ENCODE measurements around the gene LMTK2.
"Not testable (repeated sequence)": the region's sequence is repeated elsewhere in the genome, so short reads cannot be mapped to it uniquely, and the experiment has no call there.

Gene LMTK2

DNA sequence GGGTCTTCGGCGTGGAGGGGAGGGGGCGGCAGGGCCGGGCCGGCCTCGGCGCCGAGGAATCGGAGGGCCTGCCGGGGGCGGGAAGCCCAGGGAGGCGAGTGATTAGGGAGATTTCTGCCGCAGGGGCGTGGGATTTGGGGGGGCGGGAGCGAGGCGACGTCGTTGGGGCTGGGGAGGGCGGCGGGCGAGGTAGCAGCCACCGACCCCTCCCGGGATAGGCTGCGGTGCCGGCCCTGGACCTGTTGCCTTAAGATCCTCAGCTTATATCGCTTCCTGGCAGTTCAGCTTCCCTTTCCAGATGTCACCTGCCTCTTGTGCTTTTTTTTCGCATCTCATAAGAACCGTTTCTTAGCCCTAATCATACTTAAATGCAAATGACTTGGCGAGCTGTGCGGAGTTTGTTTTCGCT lies 655 bp downstream of the LMTK2 start:
- peak; percentile 3 for DNase-seq

DNA sequence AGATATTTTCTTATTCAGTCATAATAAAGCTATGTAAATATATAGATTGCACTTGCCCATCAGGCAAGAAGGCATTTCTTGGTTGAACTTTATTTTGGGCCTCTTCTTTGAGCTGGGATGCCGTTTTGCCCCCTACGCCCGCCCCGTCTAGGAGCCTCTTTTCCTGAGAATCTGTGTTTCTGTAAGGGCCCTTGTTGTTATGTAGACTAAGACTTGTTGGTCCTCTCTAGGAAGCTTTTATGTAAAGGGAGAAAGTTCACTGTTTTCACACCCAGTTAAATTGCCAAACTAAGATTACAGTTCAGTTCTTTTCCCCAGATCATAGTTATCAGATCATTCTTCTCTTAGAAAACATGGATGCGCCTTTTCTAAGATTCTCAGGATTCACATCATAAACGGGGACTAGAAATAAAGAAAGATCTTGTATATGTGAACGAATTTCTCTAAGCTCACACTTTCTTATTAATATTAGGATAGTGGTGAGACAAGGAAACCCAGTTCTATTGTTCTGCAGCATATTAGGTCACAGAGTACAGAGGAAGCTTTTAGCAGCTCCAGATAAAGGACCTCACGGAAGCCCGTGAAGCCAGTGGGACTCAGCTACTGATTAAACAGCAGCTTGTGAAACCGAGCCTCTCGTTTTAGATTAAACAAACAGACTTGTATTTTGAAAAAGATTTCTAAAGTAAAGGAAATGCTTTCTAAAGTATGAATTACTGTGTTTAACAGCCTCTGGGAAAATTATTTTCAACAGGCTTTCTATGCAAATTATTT lies 3.8 kb downstream of the LMTK2 start:
- DNase-seq: no peak

DNA sequence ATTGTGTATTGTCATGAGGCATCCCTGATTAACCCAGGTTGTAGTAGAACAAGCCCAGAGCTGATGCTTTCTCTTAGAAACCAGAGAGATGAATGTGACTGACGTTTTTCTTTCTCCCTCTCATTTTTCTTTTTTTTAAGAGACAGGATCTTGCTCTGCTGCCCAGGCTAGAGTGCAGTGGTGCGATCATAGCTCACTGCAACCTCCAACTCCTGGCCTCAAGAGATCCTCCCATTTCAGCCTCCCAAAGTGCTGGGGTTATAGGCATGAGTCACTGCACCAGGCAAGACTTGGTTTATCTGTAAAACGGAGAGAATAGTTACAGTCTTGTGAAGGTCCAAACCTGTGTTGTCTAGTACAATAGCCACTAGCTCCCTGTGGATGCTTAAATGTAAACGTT lies 5.4 kb downstream of the LMTK2 start:
- DNase-seq: no peak

DNA sequence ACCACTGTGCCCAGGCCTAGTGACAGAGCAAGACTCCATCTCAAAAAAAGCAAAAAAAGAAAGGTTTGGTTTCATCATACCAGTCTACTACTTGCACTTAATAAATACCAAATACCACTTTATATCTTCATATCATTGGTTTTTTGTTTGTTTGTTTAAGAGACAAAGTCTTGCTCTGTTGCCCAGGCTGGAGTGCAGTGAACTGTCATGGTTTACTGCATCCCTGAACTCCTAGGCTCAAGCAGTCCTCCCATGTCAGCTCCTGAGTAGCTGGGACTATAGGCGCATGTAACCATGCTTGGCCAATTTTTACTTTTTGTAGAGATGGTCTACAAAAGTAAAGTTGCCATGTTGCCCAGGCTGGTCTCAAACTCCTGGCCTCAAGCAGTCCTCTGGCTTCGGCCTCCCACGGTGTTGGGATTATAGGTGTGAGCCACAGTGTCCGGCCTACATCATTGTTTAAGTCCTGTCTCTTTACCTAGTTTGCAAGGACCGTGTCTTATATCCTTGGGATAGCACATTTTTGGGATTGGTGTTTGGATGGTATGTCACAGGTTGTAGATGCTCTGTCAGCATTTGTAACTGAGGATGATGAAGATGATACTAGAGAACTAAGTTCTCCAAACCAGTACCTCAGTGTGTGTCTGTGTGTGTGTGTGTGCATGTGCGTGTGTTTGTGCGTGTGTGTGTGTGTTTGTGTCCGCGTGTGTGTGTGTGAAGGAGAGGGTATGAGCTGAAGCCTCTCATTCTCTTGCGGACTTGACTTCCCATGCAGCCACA lies 9.3 kb downstream of the LMTK2 start:
- no peak for DNase-seq

DNA sequence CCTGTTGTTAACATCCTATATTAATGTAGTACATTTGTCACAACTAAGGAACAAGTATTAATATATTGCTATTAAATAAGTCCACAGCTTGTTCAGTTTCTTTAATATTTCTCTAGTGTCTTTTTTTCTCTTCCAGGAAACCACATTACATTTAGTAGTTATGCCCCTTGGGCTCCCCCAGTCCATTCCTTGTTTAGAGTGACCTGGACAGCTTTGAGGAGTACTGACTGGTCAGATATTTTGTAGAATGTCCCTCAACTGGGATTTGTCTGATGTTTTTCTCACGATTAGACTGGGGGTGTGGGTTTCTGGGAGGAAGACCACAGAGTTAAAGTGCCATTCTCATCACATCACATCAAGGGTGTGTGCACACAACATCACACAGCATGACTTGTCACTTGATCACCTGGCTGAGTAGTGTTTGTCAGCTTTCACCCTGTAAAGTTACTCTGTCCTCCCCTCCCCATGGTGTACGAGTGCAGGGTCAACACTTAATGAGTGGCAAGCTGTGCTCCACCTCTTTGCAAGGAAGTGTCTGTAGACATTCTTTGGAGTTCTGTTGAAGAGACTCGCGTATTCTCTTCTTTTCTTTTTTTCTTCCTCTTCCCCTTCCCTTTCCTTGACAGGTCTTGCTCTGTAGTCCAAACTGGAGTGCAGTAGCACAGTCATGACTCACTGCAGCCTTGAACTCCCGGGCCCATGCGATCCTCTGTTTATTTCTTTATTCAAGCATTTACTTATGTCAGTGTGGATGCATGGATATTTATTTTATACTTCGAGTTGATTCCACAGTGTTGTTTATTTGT lies 10.2 kb downstream of the LMTK2 start:
- DNase-seq: no peak

DNA sequence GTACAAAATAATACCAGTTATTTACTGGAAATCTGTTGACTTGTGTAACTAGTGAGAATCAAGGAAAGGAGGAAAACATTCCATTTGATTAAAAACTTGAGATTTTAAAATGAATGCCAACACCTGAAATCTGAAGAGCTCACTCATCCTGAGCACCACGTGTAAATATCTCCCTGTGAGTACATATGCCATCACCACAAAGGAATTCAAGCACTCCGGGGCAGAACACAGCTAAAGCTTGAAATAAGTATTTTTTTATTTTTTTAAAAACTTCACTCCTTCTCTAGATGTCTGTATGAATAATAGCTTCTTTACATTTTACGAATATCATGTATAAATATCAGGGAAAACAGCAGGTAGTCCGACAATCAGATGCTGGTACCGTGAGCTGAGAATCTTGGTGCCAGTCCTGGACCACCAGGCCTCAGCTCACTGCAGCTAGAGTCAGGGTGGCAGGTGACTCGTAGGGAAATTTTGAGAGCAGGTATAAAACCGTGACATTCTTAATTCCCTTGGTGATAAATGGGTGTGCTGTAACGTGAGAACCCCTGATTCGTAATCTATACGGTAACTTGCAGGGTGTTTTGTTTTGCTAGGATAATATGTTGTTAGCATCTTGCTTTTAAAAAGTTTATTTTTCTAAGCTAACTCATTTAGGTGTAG lies 12.7 kb downstream of the LMTK2 start:
- no peak for DNase-seq

DNA sequence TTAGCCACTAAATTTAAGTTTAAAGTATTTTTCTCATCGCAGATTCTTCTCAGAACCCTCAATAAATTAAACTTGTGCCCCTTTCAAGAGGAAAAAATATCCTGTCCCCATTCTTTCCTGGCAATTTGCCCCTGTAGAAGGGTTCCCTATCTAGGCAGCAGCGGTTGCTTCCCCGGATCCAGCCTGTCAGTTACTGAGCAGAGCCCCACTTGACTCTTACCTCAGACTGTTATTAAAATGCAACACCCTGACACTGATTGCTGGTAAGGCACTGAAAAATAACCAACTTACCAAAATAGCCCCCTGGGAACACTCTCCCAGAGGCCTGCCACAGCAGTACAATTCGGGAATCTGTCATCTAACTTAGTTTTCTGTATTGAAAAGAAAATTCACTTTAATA lies 13.9 kb downstream of the LMTK2 start:
- no peak for DNase-seq

DNA sequence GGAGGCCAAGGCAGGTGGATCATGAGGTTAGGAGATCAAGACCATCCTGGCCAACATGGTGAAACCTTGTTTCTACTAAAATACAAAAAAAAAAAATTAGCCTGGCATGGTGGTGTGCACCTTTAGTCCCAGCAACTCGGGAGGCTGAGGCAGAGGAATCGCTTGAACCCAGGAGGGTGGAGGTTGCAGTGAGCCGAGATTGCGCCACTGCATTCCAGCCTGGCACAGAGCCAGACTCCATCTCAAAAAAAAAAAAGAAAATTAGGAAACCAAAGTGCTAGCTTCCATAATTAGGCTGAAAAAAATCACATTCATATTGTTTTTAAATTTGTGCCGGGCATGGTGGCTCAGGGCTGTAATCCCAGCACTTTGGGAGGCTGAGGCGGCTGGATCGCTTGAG lies 14.7 kb downstream of the LMTK2 start:
- not testable (repeated sequence) for DNase-seq

DNA sequence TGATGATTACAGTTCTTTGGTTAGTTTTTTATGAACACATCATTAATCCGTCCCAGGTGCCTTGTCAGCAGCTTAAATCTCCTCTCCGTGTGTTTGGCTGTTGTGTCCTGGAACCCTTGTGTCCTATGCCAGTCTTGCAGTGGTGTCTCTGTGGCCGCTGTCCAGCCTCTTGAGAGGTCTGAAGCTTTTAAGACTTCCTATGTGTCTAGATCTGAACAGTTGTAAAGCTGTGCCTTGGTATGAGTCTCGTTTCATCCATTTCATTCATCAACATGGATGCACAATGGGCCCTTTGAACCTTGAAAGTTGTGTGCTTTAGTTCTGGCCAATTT lies 16.7 kb downstream of the LMTK2 start:
- DNase-seq: no peak

DNA sequence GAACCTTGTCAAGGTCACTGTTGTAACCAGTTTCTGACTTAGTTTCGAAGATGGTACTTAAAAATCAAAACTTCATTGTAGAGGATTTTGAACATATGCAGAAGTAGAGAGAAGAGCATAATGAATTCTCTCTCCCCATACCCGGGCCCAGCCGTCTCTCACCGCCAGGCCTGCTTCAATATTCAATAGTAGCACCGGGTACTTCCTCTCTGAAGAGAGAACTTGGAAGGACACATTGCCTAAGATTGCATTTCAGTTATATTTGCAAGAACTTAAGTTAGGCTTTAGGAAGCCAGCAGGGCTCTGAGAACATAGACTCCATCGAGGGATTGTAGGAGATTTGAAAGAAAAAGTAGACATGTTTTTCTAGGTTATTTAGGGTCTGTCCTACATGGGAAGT lies 19.1 kb downstream of the LMTK2 start:
- no peak for DNase-seq

DNA sequence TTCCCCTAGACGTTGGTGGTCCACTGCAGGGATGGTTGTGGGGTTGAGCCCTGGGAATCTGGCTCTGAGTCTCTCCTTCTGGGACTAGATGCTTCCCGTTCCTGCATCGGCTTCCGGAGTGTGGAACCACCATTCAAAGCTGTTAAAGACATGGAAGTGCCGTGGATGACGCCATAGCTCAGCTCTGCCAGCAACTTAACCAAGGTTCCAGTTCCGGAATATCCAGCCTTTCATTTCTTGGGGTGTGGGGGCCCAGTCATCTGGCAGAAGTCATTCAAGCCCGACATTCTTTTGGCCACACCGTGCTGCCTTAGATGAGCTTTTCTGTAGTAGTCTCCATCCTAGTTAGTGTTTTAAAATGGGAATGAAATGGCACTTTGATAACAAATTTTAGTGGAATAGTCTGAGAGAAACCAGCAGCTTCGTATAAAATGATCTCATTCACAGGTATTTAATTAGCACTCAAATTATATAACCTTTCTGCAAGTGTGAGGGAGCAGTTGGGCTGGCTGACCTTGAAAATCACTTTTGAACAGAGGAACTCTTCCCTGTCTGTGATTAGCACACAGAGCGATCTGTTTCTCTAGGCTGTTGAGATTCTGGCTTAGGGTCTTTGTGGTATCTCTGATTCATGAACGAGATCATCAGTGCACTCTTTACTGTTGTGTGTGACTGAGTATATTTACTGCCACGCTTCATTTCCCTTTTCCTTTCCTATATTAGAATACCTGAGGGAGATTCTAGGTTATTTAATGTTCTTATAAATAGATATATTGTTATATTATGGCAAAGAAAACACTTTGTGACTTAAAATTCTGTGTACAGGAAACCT lies 19.9 kb downstream of the LMTK2 start:
- DNase-seq: no peak

DNA sequence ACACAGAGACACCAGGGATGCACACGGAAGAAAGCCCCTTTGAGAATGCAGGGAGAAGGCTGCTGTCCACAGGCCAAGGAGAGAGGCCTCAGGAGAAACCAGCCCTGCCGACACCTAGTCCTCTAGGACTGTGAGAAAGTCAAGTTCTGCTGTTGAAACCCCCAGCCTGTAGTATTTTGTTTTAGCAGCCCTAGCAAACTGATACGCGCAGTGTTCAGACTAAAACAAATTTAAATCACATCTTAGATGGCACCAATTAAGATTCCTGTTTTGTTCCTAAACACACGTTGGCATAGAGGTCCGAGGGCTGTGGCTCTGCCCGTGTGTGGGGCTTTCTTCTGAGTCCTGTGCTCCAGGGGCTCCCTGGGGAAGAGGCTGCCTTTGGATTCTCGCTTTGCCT lies 21.7 kb downstream of the LMTK2 start:
- no peak for DNase-seq

DNA sequence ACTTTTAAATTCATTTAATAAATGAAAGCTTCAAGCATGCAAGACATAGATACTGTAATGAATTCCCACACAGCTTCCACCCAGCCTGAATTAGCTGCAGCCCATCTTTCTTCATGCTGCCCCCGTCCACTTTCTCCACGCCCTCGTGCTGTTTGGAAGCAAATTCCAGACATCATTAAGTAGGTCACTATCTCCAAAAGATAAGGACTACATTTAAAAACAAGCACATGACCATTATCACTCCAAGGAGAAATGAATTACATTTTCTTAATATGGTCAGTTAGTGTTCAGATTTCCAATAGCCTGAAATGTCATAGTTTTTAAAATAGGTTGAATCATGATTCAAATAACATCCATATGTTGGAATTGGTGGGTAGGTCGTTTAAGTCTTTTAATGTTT lies 24.3 kb downstream of the LMTK2 start:
- no peak for DNase-seq

DNA sequence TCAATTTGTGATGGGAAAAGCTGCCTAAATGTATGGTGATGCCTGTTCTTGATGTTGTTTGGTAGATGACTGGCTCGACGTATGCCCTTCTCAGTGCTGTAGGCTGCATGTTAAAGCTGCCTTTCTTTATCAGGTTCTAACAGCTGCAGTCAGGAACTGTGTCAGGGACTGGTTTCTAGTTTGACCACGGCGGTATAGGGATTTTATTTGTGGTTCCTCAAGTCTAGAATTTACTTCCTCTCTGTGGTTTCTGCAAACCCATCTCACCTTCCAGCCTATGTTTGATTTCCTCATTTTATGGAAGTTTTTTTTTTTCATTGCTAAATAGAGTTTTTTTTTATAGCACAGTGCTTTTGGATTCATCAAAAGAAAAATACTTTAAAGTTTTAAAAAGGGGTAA lies 26.5 kb downstream of the LMTK2 start:
- DNase-seq: peak; percentile 73

DNA sequence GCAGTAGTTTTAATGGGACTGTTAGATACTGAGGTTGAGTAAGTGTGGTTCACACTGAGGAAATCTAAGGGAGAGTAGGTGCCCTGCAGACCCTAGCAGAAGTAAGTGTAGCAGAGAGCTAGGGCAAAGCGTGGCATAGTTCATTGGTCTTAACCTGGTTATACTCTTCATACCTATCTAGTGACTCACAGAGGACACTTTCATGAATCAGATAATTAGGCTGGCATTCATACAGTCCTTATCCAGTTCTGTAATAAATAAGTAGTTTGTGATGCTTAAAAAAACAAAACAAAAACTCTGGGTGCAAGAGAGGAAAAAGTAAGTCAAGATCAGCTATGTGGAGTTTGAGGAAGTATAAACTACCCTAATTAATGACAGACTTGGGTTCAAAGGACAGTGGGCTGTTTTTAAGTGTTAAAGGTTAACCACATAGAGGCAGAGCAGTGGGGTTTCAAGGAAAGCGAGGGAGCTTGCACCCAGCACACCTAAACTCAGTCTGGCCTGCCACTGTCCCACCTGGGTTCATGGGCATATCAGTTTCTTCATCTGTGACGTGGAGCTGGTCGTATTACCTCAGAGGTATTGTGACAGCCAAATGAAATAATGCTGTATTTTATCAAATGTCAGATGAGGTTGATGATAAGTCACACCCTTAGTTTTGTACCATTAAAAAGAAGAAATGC lies 27.1 kb downstream of the LMTK2 start:
- peak; percentile 5 for DNase-seq

DNA sequence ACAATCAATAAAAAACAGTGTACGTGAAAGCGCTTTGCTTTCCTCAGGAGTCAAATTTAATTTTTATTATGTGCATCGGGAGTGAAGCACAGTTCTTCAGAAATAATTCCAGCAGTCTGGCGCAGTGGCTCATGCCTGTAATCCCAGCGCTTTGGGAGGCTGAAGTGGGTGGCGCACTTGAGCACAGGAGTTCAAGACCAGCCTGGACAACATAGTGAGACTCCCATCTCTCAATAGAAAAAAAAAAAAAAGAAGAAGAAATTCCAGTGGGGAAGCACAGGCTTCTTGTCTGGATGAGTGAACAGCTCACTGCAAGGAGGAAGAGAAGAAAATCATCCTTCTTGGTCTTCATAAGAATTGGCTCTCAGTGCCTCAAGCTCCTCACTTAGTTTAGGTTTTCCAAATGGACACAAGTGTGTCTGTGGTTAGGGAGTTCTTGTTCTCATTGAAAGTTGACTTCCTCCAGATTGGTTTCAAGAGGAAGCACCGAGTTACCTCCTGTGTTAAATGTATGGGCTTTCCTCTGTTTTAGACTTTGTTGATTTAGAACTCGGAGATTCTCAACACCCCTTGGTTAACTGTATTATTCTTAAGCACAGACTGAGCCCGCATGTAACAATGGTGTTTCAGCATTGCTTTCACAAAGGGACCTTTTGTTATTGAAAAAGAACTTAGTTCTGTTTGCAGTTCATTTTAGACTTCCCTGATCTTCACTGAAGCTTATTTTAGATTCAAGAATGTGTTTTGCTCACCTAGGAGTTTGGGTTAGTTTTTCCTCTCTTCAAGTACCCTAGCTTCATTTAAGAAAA lies 28.0 kb downstream of the LMTK2 start:
- DNase-seq: no peak

DNA sequence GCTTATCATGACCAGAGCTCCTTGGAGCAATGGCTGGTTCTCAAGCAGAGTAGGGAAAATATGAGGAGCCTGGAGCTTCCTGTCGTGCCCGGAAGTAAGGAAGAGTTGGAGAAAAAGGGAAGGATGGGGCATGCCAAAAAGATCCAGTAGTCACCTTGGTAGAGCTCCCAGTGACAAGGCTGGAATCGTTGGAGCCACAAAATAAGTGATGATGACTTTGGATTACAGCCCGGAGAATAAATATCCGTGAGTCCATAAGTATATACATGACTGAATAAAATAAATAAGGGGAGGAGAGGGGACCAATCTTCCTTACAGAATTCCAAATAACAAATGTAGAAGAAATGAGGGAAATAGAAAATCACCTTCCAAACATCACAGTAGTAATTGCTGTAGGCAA lies 29.3 kb downstream of the LMTK2 start:
- no peak for DNase-seq

DNA sequence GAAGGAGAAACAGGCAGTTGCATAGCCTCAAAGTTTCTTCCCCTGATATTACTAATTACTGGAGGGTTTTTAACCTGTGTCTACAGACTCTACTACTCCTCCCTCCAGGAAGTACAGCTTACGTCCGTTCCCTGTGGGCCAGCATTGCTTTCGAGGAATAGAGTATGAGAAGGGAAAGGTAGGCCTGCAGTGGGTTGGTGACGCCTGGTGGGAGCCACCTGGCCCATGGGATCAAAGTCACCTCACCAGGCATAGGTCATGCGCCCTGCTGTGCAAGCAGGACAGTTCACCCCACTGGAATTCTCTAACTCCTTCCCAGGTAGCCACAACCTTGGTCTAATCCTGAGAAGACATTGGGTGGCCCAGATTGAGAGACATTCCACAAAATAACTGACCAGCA lies 29.8 kb downstream of the LMTK2 start:
- no peak for DNase-seq

DNA sequence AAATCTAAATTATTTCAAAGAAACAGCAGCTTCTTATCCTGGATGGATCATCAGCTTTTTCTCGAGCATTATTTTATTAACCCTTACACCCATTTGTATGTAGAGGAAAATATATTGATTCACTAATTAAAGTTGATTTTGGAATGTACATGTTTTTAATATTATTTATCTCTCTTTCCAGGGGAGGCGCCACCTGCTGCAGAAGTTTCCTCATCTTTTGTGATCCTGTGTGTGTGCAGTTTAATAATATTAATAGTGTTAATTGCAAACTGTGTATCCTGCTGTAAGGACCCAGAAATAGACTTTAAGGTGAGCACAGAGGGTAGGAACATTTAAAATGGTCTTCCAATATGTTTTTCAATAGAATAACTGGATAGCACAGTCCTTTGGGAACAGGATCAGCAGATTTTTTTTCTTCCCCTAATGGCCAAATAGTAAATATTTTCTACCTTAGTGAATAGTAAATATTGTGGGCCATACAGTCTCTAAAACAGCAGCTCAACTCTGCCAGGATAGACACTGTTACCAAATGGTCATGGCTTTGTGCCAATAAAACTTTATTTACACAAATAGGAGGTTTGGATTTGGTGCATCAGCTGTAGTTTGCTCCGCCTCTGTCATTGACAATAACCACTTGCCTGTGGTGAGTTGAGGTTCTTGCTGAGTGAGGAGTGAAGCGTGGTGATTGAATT lies 30.6 kb downstream of the LMTK2 start:
- DNase-seq: no peak

DNA sequence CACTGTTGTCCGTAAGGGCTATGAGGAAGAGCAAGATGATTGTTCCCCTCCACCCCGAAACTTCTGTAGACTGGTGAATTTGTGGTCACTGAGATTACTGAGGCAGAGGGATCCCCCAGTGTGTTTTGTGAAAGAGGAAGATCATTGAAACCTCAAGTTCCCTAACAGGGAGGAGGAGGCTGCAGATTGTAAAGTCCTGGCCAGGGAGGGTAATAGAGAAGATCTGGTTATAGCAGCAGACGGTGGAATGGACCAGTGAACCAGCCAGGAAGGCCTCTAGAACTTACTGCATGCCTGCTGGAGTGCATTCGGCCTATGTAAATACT lies 31.1 kb downstream of the LMTK2 start:
- no peak for DNase-seq
